Uterus (tissue), 4 donors: ENCODE data around the gene NUDT3. TPM values are rescaled to one million over a fixed set of nuclear protein-coding genes. Genes with fewer than 3 reads are reported as not detected.
"Not testable (repeated sequence)": the region's sequence is repeated elsewhere in the genome, so short reads cannot be mapped to it uniquely, and the experiment has no call there.

ENCODE experiments used
- DNase-seq, 2 donors: peaks; one replicate each; pipeline ENCODE4 v3.0.0-alpha.2; 2019 to 2020
- H3K27ac ChIP-seq, 2 donors: fragments of 200-600 bp; sonication (generic); 1 replicate in 1 of 2; 2 replicates in 1 of 2; pipeline ENCODE4 v1.5.1; 2016 to 2018
- H3K27me3 ChIP-seq, 2 donors: fragments of 200-600 bp; sonication (generic); one replicate each; pipeline ENCODE4 v1.5.1; 2018 to 2019; ENCODE audit warnings: control low read depth in 1 of 2
- H3K36me3 ChIP-seq, 2 donors: fragments of 200-600 bp; sonication (generic); one replicate each; pipeline ENCODE4 v1.5.1; 2019; ENCODE audit warnings: control low read depth in 1 of 2
- H3K4me1 ChIP-seq, 2 donors: fragments of 200-600 bp; sonication (generic); one replicate each; pipeline ENCODE4 v1.5.1; 2018 to 2019; ENCODE audit warnings: control low read depth in 1 of 2
- H3K4me3 ChIP-seq, 2 donors: fragments of 200-600 bp; sonication (generic); 1 replicate in 1 of 2; 2 replicates in 1 of 2; pipeline ENCODE4 v1.5.1; 2018 to 2019; ENCODE audit warnings: mild to moderate bottlenecking in 1 of 2
- H3K9me3 ChIP-seq, 2 donors: fragments of 200-600 bp; sonication (generic); one replicate each; pipeline ENCODE4 v1.5.1; 2019; ENCODE audit warnings: control low read depth in 1 of 2
- POLR2A ChIP-seq, 2 donors: fragments of 450-650 bp; IDR thresholded peaks; one replicate each; pipeline ENCODE4 v1.6.1; 2016; ENCODE audit warnings: antibody characterized with exemption in 2 of 2, mild to moderate bottlenecking in 1 of 2, moderate library complexity in 1 of 2
- intact Hi-C: fragments of 100-400 bp; cut with DNase I; formaldehyde crosslinking; loops from one replicate; pipeline ENCODE4 v1.15.1; 2023; ENCODE audit warnings: low total_unique reads
- total RNA-seq, 4 donors: library from RNA; depleted of rRNA in 3 of 4; stranded (reverse); fragments of >200 nt in 3 of 4; gene quantifications; one replicate each; pipeline versions ENCODE4 v1.1.0 to v1.2.4, GENCODE V29; 2014 to 2023
- TF ChIP-seq, protein P1 (sequence below), 4 experiments: fragments of 200-600 bp in 2 of 4; fragments of 450-650 bp in 2 of 4; sonication (generic) in 2 of 4; IDR thresholded peaks; one replicate each; pipeline ENCODE4 v1.5.1; 2016 to 2019; ENCODE audit warnings: antibody characterized with exemption in 4 of 4, mild to moderate bottlenecking in 2 of 4, moderate library complexity in 1 of 4
- donor health status: DM: yes; HTN: yes; CAD: no.

Gene NUDT3
- total RNA-seq, 4 donors from 2014 or later, result 15.6 to 58.8 (median 38.2) TPM

DNA sequence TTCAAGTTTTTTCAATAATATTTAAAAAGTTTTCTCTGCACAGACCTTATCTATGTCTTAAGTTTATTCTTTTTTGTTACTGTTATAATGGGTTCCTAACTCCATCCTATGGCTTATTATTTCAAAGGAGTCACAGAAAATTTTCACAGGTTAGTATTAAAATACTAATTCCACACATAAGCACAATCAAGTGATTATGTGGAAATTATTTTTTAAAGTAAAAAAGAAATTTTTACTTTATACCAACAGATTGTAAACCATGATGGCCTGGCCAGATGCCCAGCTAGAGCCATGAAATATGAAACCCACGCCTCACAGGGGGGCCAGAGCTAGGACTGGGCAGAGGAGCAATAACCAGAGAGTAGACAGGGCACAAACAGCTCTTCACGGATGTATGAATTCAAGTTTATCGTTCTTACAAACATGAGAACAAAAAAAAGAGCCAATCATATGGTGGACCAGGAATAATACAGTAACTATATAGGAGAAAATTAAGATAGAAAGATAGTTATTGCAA is 34.0 kb downstream of the NUDT3 start:
- Histone ChIP-seq H3K36me3 (no peaks in the 10 kb centered on the region), H3K9me3 (no peaks in the 10 kb centered on the region), H3K27ac (no peak overlapping the region), H3K4me3 (no peak overlapping the region), H3K4me1 (no peaks in the 10 kb centered on the region), H3K27me3 (no peaks in the 10 kb centered on the region)
- no peak for DNase-seq
- TF ChIP-seq, protein P1, sequence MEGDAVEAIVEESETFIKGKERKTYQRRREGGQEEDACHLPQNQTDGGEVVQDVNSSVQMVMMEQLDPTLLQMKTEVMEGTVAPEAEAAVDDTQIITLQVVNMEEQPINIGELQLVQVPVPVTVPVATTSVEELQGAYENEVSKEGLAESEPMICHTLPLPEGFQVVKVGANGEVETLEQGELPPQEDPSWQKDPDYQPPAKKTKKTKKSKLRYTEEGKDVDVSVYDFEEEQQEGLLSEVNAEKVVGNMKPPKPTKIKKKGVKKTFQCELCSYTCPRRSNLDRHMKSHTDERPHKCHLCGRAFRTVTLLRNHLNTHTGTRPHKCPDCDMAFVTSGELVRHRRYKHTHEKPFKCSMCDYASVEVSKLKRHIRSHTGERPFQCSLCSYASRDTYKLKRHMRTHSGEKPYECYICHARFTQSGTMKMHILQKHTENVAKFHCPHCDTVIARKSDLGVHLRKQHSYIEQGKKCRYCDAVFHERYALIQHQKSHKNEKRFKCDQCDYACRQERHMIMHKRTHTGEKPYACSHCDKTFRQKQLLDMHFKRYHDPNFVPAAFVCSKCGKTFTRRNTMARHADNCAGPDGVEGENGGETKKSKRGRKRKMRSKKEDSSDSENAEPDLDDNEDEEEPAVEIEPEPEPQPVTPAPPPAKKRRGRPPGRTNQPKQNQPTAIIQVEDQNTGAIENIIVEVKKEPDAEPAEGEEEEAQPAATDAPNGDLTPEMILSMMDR (IDR thresholded peaks at IDR 0.05), result no peak
- TF ChIP-seq POLR2A (IDR thresholded peaks at IDR 0.05), result no peak
- intact Hi-C loops, result no loop called here

DNA sequence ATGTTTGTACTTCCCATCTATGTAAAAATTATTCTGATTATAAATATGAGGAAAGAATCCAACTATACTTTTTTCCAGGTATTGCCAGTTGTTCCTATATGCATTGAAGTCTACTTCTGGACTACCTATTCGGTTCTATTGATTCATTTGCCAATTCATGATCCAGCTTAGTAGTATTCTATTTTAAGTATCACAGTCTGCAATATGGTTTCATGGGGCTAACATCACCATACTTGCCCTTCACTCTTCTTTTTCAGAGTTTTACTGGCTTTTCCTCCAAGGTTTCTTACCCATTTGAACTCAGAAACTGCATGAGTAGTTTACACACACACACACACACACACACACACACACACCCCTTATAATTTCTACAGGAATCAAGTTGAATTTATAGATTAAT is 34.5 kb downstream of the NUDT3 start:
- Histone ChIP-seq H3K36me3 (no peaks in the 10 kb centered on the region), H3K27ac (no peak overlapping the region), H3K4me1 (no peaks in the 10 kb centered on the region), H3K9me3 (no peaks in the 10 kb centered on the region), H3K4me3 (no peak overlapping the region), H3K27me3 (no peaks in the 10 kb centered on the region)
- no peak for DNase-seq
- no peak for TF ChIP-seq POLR2A (IDR thresholded peaks at IDR 0.05)
- TF ChIP-seq, protein P1 (IDR thresholded peaks at IDR 0.05), result no peak
- intact Hi-C loops, result no loop called here

DNA sequence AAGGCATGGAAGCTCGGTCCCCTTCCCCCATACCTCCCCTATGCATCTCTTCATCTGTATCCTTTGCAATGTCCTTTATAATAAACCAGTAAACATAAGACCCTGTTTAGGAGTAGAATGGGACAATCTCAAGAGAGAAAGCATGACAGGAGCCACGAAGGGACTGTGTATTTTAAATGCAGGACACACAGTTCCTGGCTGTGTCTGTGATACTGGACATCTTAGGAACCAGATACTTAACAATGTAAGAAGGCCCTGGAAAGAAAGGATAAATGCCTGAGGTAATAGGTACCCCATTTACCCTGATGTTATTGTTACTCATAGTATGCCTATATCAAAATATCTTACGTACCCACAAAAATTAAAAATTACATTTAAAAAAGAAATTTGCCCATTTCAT is 36.6 kb downstream of the NUDT3 start:
- Histone ChIP-seq H3K36me3 (no peaks in the 10 kb centered on the region), H3K27ac (no peak overlapping the region), H3K4me3 (no peak overlapping the region), H3K4me1 (no peaks in the 10 kb centered on the region), H3K9me3 (no peaks in the 10 kb centered on the region), H3K27me3 (no peaks in the 10 kb centered on the region)
- intact Hi-C loops, result no loop called here
- TF ChIP-seq POLR2A (IDR thresholded peaks at IDR 0.05), result no peak
- TF ChIP-seq, protein P1 (IDR thresholded peaks at IDR 0.05), result no peak
- no peak for DNase-seq

DNA sequence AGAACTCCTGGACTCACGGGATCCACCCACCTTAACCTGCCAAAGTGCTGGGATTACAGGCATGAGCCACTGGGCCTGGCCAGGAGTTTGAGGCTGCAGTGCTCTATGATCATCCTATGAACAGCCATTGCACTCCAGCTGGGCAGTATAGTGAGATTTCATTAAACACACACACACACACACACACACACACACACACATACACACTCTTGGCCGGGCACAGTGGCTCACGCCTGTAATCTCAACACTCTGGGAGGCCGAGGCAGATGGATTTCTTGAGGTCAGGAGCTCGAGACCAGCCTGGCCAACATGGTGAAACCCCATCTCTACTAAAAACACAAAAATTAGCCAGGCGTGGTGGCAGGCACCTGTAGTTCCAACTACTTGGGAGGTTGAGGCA is 38.2 kb downstream of the NUDT3 start:
- DNase-seq, H3K4me3 ChIP-seq, intact Hi-C loops, H3K4me1 ChIP-seq, H3K27ac ChIP-seq, H3K9me3 ChIP-seq, H3K27me3 ChIP-seq, H3K36me3 ChIP-seq: not testable (repeated sequence)

DNA sequence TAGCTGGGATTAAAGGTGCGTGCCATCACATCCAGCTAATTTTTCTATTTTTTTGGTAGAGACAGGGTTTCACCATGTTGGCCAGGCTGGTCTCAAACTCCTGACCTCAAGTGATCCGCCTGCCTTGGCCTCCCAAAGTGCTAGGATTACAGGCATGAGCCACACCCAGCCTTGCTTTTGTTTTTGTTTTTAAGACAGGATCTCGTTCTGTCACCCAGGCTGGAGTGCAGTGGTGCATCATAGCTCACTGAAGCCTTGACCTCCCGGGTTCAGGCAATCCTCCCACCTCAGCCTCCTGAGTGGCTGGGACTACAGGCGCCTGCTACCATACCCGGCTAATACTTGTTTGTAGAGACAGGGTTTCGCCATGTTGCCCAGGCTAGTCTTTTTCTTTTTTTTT is 38.9 kb downstream of the NUDT3 start:
- intact Hi-C loops, H3K27ac ChIP-seq, H3K36me3 ChIP-seq, H3K9me3 ChIP-seq, DNase-seq, H3K27me3 ChIP-seq, H3K4me3 ChIP-seq, H3K4me1 ChIP-seq: not testable (repeated sequence)

DNA sequence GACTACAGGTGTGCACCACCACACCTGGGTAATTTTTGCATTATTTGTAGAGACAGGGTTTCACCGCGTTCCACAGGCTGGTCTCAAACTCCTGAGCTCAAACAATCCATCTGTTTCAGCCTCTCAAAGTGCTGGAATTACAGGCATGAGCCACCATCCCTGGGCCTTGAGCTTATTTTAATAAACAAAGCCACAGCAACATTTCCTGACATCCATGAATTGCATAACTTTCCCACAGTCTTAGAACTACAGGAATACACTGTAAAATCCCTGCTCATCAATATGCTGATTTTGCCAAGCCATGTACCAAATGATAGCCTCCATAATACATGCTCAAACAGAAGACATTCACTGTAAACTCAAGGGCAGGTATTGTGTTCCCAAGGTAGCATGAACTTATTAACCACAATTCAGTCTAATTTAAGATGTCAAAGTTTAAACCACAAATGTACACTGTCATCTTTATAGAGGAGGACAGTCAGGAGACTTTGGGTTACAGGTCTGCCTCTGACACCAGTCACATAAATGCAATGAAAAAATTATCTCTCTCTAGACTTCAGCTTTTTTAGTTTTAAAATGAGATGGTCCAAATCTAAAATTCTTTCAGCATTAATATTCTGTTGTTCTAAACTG is 40.0 kb downstream of the NUDT3 start:
- DNase-seq, result no peak
- Histone ChIP-seq H3K27me3 (no peaks in the 10 kb centered on the region), H3K36me3 (no peaks in the 10 kb centered on the region), H3K4me3 (no peak overlapping the region), H3K9me3 (no peaks in the 10 kb centered on the region), H3K4me1 (no peaks in the 10 kb centered on the region), H3K27ac (no peak overlapping the region)
- TF ChIP-seq POLR2A (IDR thresholded peaks at IDR 0.05), result no peak
- TF ChIP-seq, protein P1 (IDR thresholded peaks at IDR 0.05), result no peak
- intact Hi-C loops, result no loop called here
